ENCODE data around the gene SUN2.

SUN2 gene

GRCh38 chr22:38777087-38777671 lies 21.4 kb upstream of the SUN2 start:
- DNase-seq, result no peak

GRCh38 chr22:38776086-38776485 lies 20.3 kb upstream of the SUN2 start:
- no peak for DNase-seq

- DNase-seq, result no peak
Observed at GRCh38 chr22:38775656-38776055, 19.9 kb upstream of the SUN2 start.

- DNase-seq, result no peak
Observed at GRCh38 chr22:38774496-38775166, 18.8 kb upstream of the SUN2 start.

- no peak for DNase-seq
Observed at GRCh38 chr22:38773363-38773946, 17.7 kb upstream of the SUN2 start.

GRCh38 chr22:38772623-38772873 lies 16.8 kb upstream of the SUN2 start:
- no peak for DNase-seq

- no peak for DNase-seq
Observed at GRCh38 chr22:38770257-38770949, 14.6 kb upstream of the SUN2 start.

GRCh38 chr22:38768036-38768435 lies 12.2 kb upstream of the SUN2 start:
- no peak for DNase-seq

GRCh38 chr22:38767313-38767712 lies 11.5 kb upstream of the SUN2 start:
- DNase-seq, result no peak

- no peak for DNase-seq
Observed at GRCh38 chr22:38766076-38766777, 10.4 kb upstream of the SUN2 start.

- no peak for DNase-seq
Observed at GRCh38 chr22:38762551-38762983, 6.8 kb upstream of the SUN2 start.

GRCh38 chr22:38761202-38762162 lies 5.7 kb upstream of the SUN2 start:
- no peak for DNase-seq

- DNase-seq, result no peak
Observed at GRCh38 chr22:38760477-38761201, 4.8 kb upstream of the SUN2 start.

- no peak for DNase-seq
Observed at GRCh38 chr22:38759005-38759404, 3.2 kb upstream of the SUN2 start.

- DNase-seq, result no peak
Observed at GRCh38 chr22:38758276-38758945, 2.6 kb upstream of the SUN2 start.

GRCh38 chr22:38757464-38757757 lies 1.6 kb upstream of the SUN2 start:
- no peak for DNase-seq

GRCh38 chr22:38756711-38757463 lies 1.1 kb upstream of the SUN2 start:
- DNase-seq, result no peak

GRCh38 chr22:38755155-38755910 lies 465 bp downstream of the SUN2 start:
- peak; percentile 64 for DNase-seq

GRCh38 chr22:38754751-38755154 lies 1.0 kb downstream of the SUN2 start:
- no peak for DNase-seq

All from NK-92 treated with Interleukin-12 subunit alpha and Interleukin-12 subunit beta, amount 100 ng/mL, for 24 hours (cell line).